Measurements from ENCODE around the gene PDE4D.

Gene PDE4D

GRCh38 chr5:59529239-59529638 lies 364.3 kb downstream of the PDE4D start:
- Histone ChIP-seq H3K9me3 (replicated peaks; ENCODE audit: insufficient read depth, low read length) (no peaks in the 10 kb centered on the region), H3K36me3 (replicated peaks; ENCODE audit: insufficient read depth, low read length) (no peaks in the 10 kb centered on the region), H3F3A (ENCODE audit: insufficient read depth, low read length) (no peaks in the 10 kb centered on the region), H3K79me2 (ENCODE audit: low read length) (no peaks in the 10 kb centered on the region), H3K27me3 (replicated peaks; ENCODE audit: insufficient read depth, low read length) (no peaks in the 10 kb centered on the region), H3K9me2 (replicated peaks; ENCODE audit: insufficient read depth, low read length) (no peaks in the 10 kb centered on the region), H3K4me2 (ENCODE audit: low read depth, low read length) (no peak overlapping the region), H3K27ac (ENCODE audit: low read length) (no peak overlapping the region), H3K9ac (ENCODE audit: low read length) (no peak overlapping the region), H4K20me1 (ENCODE audit: insufficient read depth, low read length) (no peaks in the 10 kb centered on the region), H3K4me3 (ENCODE audit: low read length) (no peak overlapping the region), H3K4me1 (ENCODE audit: low read length) (no peaks in the 10 kb centered on the region), H2AFZ (ENCODE audit: low read length) (no peak overlapping the region)
- TF ChIP-seq EZH2phosphoT487 (IDR thresholded peaks at IDR 0.05; ENCODE audit: low read length): no peak
- no peak for TF ChIP-seq CTCF (IDR thresholded peaks at IDR 0.05; ENCODE audit: low read length)
- TF ChIP-seq EZH2 (optimal IDR thresholded peaks at IDR 0.05; ENCODE audit: low read depth, low read length): no peak
- no peak for DNase-seq

- Histone ChIP-seq H3K9ac (ENCODE audit: low read length) (no peak overlapping the region), H3K4me1 (ENCODE audit: low read length) (no peaks in the 10 kb centered on the region)
Observed at GRCh38 chr5:59528202-59528862, 365.2 kb downstream of the PDE4D start.

GRCh38 chr5:59525957-59526356 lies 367.6 kb downstream of the PDE4D start:
- no peak for DNase-seq
- Histone ChIP-seq H3K4me1 (ENCODE audit: low read length) (no peaks in the 10 kb centered on the region), H3K9me3 (replicated peaks; ENCODE audit: insufficient read depth, low read length) (no peaks in the 10 kb centered on the region), H3K9me2 (replicated peaks; ENCODE audit: insufficient read depth, low read length) (no peaks in the 10 kb centered on the region), H2AFZ (ENCODE audit: low read length) (no peak overlapping the region), H3K4me3 (ENCODE audit: low read length) (no peak overlapping the region), H3F3A (ENCODE audit: insufficient read depth, low read length) (no peaks in the 10 kb centered on the region), H3K27ac (ENCODE audit: low read length) (no peak overlapping the region), H3K27me3 (replicated peaks; ENCODE audit: insufficient read depth, low read length) (no peaks in the 10 kb centered on the region), H3K79me2 (ENCODE audit: low read length) (no peaks in the 10 kb centered on the region), H3K4me2 (ENCODE audit: low read depth, low read length) (no peak overlapping the region), H3K9ac (ENCODE audit: low read length) (no peak overlapping the region), H3K36me3 (replicated peaks; ENCODE audit: insufficient read depth, low read length) (no peaks in the 10 kb centered on the region), H4K20me1 (ENCODE audit: insufficient read depth, low read length) (no peaks in the 10 kb centered on the region)
- TF ChIP-seq EZH2 (optimal IDR thresholded peaks at IDR 0.05; ENCODE audit: low read depth, low read length): no peak
- no peak for TF ChIP-seq CTCF (IDR thresholded peaks at IDR 0.05; ENCODE audit: low read length)
- TF ChIP-seq EZH2phosphoT487 (IDR thresholded peaks at IDR 0.05; ENCODE audit: low read length): no peak

More at GRCh38 chr5:59528202-59528862, 365.2 kb downstream of the PDE4D start:
- no peaks in the 10 kb centered on the region for H3K79me2 ChIP-seq (ENCODE audit: low read length)
- DNase-seq: no peak
- H3K4me2 ChIP-seq (ENCODE audit: low read depth, low read length): no peak overlapping the region
- no peaks in the 10 kb centered on the region for H3K9me2 ChIP-seq (replicated peaks; ENCODE audit: insufficient read depth, low read length)
- H3K4me3 ChIP-seq (ENCODE audit: low read length): no peak overlapping the region
- H3K9me3 ChIP-seq (replicated peaks; ENCODE audit: insufficient read depth, low read length): no peaks in the 10 kb centered on the region
- H3F3A ChIP-seq (ENCODE audit: insufficient read depth, low read length): no peaks in the 10 kb centered on the region
- H3K27me3 ChIP-seq (replicated peaks; ENCODE audit: insufficient read depth, low read length): no peaks in the 10 kb centered on the region
- H3K27ac ChIP-seq (ENCODE audit: low read length): no peak overlapping the region
- H4K20me1 ChIP-seq (ENCODE audit: insufficient read depth, low read length): no peaks in the 10 kb centered on the region
- no peaks in the 10 kb centered on the region for H3K36me3 ChIP-seq (replicated peaks; ENCODE audit: insufficient read depth, low read length)
- H2AFZ ChIP-seq (ENCODE audit: low read length): no peak overlapping the region
- TF ChIP-seq EZH2phosphoT487 (IDR thresholded peaks at IDR 0.05; ENCODE audit: low read length) (no peak), CTCF (IDR thresholded peaks at IDR 0.05; ENCODE audit: low read length) (no peak)

All from MM.1S (cell line).